ENCODE data around the gene PRR35.

The PRR35 gene

DNA sequence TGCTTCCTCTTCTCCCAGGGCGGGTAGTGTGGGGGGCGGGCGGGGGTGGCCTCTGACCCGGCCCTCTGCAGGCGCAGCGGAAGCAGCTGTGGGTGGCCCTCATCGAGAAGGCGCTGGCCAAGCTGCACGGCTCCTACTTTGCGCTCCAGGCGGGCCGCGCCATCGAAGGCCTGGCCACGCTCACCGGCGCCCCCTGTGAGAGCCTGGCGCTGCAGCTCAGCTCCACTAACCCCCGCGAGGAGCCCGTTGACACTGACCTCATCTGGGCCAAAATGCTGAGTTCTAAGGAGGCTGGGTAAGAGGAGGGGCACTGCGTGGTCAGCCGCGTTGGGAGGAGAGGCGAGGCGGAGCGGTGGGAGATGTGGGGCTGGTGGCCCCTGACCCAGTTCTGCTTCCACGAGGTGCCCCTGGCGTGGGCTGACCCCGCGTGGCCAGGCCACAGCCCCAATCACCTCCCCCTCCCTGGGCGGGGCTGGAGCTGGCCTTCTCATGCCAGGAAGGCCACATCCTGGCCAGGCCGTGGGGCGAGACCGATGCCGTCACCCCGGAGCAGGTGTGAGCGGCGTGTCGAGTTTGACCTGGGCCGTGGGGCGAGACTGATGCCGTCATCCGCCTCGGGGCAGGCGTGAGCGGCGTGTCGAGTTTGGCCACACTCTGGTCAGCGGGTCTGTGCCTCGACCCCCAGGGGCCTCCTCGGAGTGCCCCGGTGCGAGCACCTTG is 10.5 kb upstream of the PRR35 start:
- no peak for DNase-seq

DNA sequence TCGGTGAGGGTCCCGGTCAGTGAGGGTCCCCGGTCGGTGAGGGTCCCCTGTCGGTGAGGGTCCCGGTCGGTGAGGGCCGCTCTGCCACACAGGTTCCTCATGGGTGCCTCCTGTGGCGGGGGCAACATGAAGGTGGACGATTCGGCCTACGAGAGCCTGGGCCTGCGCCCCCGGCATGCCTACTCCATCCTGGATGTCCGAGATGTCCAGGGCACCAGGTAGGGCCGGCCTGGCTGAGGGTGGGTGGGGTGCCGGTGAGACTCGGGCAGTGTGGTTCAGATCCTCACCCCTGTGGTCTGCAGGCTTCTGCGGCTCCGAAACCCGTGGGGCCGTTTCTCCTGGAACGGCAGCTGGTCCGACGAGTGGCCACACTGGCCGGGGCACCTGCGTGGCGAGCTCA is 9.0 kb upstream of the PRR35 start:
- no peak for DNase-seq

DNA sequence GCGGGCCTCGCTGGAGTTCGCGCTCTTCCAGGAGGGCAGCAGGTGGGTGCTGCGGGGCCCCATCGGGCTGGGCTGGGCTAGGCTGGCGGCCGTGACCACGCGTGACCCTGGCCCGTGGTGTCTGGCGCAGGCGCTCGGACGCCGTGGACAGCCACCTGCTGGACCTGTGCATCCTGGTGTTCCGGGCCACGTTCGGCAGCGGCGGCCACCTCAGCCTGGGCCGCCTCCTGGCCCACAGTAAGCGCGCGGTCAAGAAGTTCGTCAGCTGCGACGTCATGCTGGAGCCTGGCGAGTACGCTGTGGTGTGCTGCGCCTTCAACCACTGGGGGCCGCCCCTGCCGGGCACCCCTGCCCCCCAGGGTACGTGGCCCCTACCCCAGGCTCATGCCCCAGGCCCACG is 8.0 kb upstream of the PRR35 start:
- no peak for DNase-seq

DNA sequence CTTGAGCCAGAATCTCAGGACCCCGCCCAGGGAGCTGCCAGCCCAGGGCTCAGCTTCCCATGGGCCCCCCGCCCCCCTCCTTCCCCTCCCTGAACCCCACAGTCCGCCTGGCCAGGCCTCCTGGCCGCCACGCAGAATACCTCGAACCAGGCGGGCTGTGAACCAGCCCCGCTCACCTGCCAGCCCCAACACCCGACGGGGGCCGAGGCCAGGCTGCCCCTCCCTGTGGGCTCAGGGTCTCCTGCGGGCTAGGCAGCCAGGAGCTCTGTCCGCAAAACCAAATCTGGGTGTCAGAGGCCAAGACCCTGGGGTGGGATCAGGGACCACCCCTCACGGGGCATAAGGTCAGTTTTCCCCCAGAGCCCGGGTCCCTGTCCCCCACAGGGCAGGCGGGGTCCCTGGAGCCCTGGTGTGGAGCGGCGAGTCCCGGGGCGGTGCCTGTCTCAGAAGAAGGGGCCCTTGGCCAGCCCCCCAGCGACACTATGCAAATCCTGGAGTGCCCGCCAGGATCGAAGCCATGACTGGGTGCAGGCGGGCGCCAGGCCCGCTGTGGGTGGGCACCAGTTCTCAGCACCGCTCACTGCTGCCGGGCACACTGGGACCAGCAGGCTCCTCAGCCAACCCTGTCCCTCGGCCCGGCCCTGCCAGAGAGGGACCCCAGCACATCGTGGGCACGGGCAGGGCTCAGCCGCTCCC is 6.4 kb upstream of the PRR35 start:
- DNase-seq = no peak

DNA sequence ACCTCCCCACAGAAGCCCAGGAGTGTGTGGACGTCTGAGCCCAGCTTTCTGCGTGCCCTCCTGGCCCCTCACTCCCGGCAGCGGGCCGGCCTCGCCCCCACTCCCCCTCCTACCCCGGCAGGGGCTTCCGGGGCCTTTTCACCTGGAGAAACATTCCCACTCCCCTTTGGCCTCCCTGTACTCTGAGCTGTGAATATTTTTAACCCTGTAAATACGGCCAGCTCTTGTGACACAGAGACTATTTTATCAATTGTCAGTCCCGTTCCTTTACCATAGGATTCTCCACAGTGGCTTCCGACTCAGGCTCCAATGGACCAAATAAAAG is 5.9 kb upstream of the PRR35 start:
- DNase-seq = no peak

DNA sequence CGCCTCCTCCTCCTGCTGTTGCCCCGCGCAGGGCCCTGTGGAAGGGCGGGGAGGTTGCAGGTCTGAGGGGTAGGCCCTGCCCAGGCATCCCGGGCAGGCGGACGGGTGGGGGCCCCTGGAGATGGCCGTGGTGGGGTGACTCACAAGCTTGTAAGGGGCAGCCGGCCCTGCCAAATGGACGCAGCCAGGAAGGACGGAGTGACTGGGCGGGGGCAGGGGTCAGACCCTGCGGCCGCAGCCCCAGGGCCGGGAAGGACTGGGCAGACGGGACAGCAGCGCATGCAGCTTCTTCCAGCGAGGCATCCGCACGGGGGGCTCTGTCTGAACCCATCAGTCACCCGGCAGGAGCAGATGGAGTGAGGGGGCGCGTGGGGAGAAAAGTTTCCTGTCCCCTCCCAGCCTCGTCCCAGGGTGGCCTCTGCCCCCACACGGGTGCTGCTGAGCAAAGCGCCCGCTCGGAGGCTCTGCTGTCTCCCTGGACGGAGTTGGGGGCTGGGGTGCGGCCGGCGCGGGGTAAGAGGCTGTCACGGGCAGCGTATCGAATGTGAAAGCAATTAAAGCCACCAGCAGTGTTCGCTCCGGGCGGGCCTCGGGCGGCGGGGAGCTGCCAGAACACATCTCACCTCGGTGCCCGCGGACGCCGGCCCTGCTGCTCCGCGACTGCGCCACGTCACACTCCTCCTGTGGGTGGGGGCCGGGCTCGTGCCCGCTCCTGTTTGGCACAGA is 5.4 kb upstream of the PRR35 start:
- DNase-seq = no peak

DNA sequence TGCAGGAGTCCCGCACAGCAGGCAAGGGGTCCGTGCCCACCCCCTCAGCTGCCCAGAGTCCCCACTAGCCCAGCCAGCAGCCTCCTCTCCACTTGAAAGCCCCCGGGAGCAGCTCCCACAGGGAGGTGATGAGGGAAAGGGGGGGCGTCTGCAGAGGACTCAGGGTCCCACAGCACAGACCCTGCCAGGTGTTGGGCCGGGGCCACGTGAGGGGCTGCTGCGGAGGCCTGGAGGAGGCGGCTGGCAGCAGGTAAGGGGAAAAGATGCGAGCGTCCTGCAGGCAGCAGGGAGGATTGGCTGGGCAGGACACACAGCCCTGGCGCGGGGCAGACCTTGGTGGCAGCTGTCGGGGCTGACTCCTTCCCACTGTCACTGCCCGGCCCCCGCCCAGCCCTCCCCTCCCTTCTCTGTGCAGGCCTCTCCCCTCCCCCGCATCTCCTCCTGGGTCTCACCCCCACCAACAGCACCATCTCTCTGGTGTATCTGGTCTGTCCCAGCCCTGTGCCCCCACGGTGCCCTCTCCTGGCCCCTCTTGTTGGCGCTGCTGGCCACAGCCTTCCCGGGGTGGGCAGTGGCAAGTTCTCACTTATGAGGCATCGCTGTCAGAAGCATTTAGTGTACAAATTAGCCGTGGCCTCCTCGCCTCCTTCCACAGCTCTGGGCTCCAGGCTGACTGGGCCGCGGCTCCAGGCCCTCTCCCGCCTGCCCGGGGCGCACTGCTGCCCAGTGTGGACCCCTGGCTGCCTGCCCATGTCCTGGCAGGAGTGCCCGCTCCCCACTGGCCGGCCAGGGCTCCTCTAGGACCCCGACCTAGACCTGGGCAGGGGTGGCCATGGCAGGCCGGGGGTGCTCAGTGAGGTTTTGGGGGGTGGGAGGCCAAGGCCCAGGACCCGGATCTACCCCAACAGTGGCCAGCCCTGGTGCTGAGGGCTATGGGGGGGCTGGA is 4.4 kb upstream of the PRR35 start:
- no peak for DNase-seq

DNA sequence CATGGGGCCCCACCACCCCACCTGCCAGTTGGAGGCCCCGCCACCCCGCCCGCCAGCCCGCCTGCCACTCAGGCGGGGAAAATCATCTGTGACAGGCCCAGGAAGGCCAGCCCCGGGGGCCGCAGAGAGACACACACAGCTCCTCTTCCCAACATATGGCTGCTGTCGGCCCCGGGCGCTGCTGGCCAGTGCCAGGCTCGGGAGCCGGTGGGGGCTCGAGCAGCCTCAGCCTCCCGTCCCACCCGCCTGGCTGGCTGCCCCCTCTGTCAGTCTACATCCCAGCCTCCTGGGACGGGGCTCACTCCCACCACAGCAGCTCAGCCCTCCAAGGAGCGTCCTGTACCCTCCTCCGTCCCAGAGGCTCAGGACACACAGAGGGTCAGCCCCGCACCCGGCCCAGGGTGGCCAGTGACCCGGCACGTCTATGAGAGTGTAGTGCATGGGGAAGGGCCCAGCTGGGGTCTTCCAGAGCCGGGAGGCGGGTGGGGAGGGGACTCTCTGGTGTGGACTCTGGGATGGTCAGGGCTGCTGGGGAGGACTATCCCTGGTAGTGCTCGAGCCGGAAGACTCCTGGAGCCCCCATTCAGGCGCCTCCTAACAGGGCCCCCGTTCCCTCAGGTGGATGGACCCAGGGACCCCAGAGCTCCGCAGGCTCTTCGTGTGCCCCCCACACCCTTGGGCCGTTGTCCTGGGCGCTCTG is 3.6 kb upstream of the PRR35 start:
- no peak for DNase-seq

DNA sequence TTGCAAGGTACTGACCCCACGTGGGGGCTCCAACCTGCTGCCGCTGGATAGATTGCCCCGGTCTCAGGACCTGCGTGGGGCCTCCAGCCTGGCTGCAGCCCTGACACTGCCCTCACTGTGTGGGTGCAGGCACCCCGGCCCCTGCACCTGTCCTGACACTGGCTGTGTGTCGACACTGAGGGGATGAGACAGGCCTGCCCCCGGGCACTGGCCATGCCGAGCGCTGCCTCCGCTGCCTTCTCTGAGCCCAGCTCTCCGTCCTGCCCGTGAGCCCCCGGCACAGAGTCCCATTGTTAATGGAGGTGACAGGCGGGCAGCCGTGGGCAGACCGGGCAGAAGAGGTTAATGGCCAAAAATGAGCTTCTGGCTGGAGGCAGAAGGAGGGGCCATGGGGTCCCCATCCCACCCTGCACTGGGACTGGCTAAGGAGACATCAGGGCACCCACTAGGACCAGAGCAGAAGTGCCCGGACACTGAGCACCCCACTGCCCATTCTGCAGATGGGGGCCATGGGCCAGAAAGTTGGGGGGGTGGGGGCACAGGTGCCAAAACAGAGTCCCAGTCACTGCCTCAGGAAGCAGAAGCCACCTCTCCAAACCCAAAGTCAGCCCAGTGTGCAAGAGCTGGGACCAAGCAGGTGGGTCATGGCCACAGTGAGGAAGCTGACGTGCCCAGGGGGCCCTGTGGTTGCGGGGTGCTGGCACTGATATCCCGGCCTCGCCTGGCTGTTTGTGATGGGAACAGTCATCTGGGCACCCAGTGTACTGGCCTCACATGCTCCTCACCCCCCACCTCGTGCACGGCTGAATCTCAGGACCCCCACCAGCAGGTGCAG is 2.5 kb upstream of the PRR35 start:
- no peak for DNase-seq

DNA sequence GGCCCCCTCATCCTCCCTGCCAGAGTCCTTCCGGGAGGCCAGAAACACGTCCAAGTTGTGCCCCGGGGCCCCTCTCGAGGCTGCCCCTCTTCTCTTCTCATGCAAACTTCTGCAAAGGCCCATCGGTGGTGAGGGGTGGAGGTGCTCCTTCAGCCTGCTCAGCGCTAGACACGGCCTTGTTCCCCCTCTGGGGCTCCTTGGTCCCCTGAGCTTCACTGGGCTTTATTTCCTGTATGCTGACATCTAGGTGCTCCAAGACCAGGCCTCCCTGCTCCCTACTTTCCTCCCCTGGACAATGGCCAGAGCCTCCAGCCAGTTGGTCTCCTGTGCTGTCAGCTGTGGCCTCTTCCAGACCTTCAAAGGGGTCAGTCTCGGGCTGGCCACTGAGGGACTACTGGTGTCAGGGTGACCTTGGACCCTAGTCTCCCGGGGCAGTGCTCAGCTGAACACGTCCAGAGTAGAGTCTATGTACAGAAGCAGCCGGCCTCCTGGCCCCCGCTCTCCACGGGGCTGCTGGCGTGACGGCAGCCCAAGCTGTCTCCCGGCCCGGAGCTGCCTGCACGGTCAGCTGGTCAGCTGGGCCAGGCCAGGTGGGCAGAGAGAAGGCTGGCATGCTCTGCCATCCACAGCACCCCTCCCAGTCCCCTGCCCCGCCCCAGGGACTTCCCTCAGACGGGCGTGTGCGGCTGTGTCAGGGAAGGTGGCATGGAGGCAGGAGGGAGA is 1.7 kb upstream of the PRR35 start:
- DNase-seq = no peak

DNA sequence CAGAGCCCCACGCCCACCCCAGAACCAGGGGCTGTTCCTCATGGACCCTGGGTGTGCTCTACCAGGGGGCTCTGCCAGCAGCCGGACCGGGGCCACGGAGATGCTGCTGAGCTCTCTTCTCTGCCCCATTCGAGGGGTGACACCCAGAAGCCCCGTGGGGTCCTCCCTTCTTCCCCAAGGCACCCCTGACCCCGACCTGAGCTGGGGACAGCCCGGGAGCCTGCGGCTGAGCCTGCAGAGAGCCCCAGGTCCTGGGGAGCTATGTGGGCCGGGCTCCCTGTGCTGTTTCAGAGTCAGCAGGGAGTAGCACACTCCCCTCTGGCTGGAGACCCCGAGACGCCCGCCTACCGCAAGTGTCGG is 1.2 kb upstream of the PRR35 start:
- DNase-seq = no peak

DNA sequence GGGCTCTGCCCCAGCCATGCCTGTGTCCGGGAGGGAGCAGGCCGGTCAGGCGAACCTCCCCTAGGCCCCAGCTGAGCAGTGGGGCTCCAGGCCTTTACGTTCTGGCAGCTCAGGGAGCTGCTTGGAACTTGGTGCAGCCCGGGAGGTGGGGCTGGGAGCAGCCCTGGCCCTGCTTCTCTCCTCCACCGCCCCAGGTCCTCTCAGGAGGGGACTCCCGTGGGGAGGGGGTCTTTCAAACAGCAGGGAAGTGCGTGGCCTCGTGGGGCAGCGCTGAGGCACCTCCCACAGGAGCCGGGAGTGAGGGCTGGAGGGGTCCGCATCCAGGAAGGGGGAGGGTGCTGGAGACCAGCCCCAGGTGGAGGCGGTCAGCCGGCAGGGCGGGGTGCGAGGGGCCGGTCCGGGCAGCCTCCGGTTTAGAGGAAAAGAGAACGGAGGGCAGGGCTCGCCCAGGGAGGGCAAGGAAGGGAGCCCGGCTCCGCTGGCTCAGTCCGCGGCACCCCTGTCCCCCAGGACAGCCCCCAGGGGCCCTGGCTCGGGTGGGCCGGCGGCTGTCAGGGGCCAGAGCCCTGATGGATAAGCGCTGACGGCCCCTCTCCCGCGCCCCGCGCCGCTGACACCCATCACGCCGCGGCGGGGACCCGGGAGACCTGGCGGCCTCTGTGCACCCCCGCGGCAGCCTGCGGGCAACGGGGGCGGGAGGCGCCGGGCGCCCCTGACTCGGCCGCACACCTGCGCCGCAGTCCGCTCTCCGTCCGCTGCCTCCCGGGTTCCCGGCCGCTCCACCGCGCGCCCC is 587 bp upstream of the PRR35 start:
- DNase-seq = no peak

DNA sequence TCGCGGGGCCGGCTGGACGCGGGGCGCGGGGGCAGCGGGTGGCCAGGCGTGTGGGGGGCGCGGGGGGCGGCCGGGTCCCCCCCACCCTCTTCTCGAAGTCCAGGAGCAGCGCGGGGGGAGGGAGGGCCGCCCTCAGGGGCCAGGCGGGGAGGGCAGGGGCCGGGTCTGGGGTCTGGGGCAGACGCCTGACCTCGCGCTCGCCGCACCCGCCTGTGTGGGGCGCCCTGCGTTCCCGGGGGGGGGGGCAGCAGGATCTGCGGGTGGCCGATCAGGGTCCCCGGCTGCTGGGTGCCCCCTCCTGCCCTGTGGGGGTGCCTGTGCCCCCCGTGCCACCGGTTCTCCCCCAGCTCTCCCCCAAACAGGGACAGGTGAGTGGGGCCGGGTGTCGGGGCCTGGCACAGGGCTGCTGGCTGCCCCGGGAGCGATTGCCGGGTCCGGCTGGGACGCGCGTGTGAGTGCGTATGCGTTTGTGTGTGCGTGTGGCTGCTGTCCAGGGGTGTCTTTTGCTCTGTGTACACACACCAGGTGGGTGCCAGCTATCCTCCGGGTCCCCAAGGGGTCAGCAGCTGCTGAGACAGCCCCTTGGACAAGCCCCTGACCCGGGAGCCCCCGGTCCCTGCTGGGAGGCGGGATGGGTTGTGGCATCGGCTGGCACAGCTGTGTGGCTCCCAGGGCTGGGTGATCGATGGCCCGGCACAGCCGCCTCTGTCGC is 663 bp downstream of the PRR35 start:
- DNase-seq = no peak

DNA sequence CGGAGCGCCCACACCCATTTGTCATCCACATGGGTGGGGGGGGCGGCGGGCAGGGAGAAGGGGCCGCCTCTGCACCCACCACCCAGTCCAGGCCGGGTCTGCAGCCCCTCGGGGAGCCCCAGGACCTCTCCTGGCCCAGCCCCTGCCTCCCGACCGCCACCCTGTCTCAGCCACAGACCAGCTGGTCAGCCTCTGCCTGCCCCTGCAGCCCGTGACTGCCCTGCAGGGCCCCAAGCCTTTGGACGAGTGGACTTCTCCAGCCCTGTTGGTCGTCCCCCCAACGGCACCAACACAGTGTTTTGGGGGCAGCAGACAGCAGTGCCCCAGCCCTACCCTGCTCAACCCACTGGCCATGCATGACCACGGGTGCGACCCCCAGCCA is 1.2 kb downstream of the PRR35 start:
- no peak for DNase-seq

DNA sequence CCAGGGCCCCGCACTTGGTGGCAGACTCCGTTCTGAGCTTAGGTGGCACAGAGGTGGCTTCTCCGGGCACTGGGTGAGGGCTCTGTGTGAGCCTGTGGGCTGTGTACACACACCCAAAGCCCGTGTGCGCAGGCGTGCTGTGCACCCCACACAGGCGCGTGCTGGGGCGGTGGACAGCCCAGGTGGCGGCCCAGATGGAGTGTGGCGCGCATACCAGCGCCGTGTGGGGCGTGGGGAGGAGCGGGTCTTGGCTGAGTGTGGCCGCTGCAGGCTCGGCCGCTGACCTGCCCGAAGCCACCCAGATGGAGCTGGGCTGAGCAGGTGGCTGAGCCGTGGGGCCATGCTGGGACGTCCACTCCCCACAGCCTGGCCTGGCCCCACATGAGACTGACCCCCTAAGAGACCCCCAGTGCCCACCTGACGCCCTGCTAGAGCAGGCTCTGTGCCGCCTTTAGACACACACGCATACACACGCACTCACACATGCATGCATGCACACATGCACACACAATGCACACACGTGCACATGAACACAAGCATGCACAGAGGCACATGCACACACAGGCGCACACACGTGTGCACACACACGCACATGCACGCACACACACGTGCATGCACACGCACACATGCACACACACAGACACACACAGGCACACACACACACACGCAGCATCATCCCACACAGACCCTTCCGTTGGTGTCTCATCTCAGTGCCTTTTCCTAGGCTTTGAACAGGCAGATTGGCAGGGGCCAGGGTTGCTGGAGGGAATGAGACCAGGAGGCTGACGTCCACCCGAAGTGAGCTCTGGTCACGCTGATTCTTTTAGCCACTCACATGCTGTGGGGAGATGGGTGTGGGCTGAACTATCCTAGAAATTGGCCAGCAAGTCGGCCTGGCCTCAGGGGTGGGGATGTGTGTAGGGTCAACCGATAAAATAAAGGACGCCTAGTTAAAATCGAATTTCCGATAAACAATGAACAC is 2.1 kb downstream of the PRR35 start:
- no peak for DNase-seq

DNA sequence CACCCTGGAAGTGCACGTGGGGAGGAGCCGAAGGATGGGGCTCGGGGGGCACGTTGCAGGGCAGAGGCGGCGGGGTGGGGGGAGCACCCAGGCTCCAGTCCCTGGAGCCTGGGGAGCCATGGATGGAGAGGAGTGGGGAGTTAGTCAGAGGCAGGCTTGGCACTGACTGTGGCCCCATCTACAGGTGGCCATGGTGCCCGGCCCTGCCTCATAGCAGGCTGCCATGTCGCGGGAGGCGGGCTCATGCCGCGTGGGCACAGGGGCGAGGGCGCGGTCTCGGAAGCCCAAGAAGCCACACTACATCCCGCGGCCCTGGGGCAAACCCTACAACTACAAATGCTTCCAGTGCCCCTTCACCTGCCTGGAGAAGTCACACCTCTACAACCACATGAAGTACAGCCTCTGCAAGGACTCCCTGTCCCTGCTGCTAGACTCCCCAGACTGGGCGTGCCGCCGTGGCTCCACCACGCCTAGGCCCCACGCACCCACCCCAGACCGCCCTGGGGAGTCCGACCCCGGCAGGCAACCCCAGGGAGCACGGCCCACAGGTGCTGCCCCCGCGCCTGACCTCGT is 3.0 kb downstream of the PRR35 start:
- no peak for DNase-seq

DNA sequence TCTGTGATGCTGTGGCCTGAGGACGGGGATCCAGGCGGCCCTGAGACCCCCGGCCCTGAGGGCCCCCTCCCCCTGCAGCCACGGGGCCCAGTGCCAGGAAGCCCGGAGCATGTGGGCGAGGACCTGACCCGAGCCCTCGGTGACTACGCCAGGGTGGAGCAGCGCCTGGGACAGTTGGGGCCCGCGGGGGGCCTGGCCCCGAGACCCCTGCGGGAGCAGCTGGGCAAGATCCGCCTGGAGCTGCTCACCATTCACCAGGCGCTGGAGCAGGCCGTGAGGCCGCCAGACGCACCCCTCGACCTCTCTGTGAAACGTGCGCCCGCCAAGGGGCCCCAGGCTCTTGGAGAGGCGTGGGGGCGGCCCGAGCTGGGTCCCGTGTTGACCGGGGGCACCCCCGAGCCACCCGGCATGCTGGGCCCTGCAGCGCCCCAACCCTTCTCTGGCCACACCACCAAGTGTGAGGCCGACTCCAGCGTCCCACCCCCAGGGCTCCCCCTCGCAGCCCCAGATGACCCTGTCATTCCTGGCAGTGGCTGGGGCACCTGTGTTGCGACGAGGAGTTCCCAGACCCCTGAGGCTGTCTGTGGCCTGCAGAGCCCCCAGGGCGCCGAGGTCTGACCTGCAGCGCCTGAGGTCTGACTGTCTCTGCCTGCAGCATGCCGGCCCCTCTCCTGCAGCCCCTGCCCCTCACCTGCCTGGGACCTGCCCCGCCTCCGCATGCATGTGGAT is 4.7 kb downstream of the PRR35 start:
- DNase-seq = no peak
